OCI-LY1 (cell line): ENCODE data around the gene FHIT.

Experiments used
- H2AFZ ChIP-seq: fragments of 200-600 bp; sonication (generic), shearing (Covaris generic); 2 replicates; pipeline ENCODE4 v1.6.0; 2014; ENCODE audit warnings: antibody characterized with exemption, mild to moderate bottlenecking, low read length
- H3F3A ChIP-seq: fragments of 200-600 bp; sonication (generic), shearing (Covaris generic); 2 replicates; pipeline ENCODE4 v1.6.0; 2014; ENCODE audit warnings: mild to moderate bottlenecking, antibody characterized with exemption, low read length, moderate library complexity; ENCODE audit not compliant: insufficient read depth
- H3K27ac ChIP-seq: fragments of 200-600 bp; sonication (generic); 2 replicates; pipeline ENCODE4 v1.5.1; 2014; ENCODE audit warnings: low read length, mixed run types, mild to moderate bottlenecking, low read depth; ENCODE audit not compliant: poor library complexity, severe bottlenecking
- H3K27me3 ChIP-seq: fragments of 200-600 bp; sonication (generic); 2 replicates; pipeline ENCODE4 v1.6.0; 2014; ENCODE audit warnings: antibody characterized with exemption, mild to moderate bottlenecking, low read length, moderate library complexity; ENCODE audit not compliant: insufficient read depth
- H3K36me3 ChIP-seq: fragments of 200-600 bp; sonication (generic); 2 replicates; pipeline ENCODE4 v1.6.1; 2014; ENCODE audit warnings: mild to moderate bottlenecking, antibody characterized with exemption, low read length, moderate library complexity, mixed read lengths; ENCODE audit not compliant: insufficient read depth
- H3K4me1 ChIP-seq: fragments of 200-600 bp; sonication (generic); 2 replicates; pipeline ENCODE4 v1.5.1; 2014; ENCODE audit warnings: mild to moderate bottlenecking, low read length, moderate library complexity; ENCODE audit not compliant: insufficient read depth, severe bottlenecking
- H3K4me2 ChIP-seq: fragments of 200-600 bp; sonication (generic), shearing (Covaris generic); 2 replicates; pipeline ENCODE4 v1.6.1; 2014; ENCODE audit warnings: low read length
- H3K4me3 ChIP-seq: fragments of 200-600 bp; sonication (generic); 2 replicates; pipeline ENCODE4 v1.5.1; 2014; ENCODE audit warnings: low read length, low read depth, mild to moderate bottlenecking, mixed read lengths; ENCODE audit not compliant: poor library complexity, severe bottlenecking
- H3K79me2 ChIP-seq: fragments of 200-600 bp; shearing (Covaris generic); 2 replicates; pipeline ENCODE4 v1.6.1; 2016; ENCODE audit warnings: mixed run types, low read length, mixed read lengths; ENCODE audit not compliant: insufficient read depth
- H3K9ac ChIP-seq: fragments of 200-600 bp; sonication (generic), shearing (Covaris generic); 2 replicates; pipeline ENCODE4 v1.6.1; 2014; ENCODE audit warnings: mild to moderate bottlenecking, low read length, mixed read lengths
- H3K9me2 ChIP-seq: fragments of 200-600 bp; sonication (generic), shearing (Covaris generic); 2 replicates; pipeline ENCODE4 v1.6.1; 2014; ENCODE audit warnings: low read depth, mild to moderate bottlenecking, low read length, mixed read lengths
- H3K9me3 ChIP-seq: fragments of 200-600 bp; shearing (Covaris generic); 2 replicates; pipeline ENCODE4 v1.6.1; 2014; ENCODE audit warnings: low read length, mixed read lengths
- H4K20me1 ChIP-seq: fragments of 200-600 bp; sonication (generic), shearing (Covaris generic); 2 replicates; pipeline ENCODE4 v1.6.0; 2016; ENCODE audit warnings: mild to moderate bottlenecking, low read length; ENCODE audit not compliant: insufficient read depth
- EZH2 ChIP-seq: fragments of 200-600 bp; sonication (generic), shearing (Covaris generic); IDR thresholded peaks from 2 replicates; pipeline ENCODE4 v1.8.0; 2017; ENCODE audit warnings: borderline replicate concordance, mixed run types, mild to moderate bottlenecking, antibody characterized with exemption, low read length, moderate library complexity, mixed read lengths
- TF ChIP-seq, protein P1 (sequence below): fragments of 200-600 bp; sonication (generic), shearing (Covaris generic); IDR thresholded peaks from 2 replicates; pipeline ENCODE4 v1.5.1; 2017; ENCODE audit warnings: mild to moderate bottlenecking, antibody characterized with exemption, low read length, moderate library complexity, mixed read lengths

Gene FHIT

GRCh38 chr3:60187343-60187742, 1063.9 kb downstream of the FHIT start:
- H3K9me3 ChIP-seq: no peaks in the 10 kb centered on the region
- H3K4me2 ChIP-seq: no peak overlapping the region
- no peak overlapping the region for H3K4me3 ChIP-seq
- no peaks in the 10 kb centered on the region for H3K9me2 ChIP-seq
- no peaks in the 10 kb centered on the region for H4K20me1 ChIP-seq
- no peaks in the 10 kb centered on the region for H3K36me3 ChIP-seq
- TF ChIP-seq EZH2: no peak
- TF ChIP-seq, protein P1, sequence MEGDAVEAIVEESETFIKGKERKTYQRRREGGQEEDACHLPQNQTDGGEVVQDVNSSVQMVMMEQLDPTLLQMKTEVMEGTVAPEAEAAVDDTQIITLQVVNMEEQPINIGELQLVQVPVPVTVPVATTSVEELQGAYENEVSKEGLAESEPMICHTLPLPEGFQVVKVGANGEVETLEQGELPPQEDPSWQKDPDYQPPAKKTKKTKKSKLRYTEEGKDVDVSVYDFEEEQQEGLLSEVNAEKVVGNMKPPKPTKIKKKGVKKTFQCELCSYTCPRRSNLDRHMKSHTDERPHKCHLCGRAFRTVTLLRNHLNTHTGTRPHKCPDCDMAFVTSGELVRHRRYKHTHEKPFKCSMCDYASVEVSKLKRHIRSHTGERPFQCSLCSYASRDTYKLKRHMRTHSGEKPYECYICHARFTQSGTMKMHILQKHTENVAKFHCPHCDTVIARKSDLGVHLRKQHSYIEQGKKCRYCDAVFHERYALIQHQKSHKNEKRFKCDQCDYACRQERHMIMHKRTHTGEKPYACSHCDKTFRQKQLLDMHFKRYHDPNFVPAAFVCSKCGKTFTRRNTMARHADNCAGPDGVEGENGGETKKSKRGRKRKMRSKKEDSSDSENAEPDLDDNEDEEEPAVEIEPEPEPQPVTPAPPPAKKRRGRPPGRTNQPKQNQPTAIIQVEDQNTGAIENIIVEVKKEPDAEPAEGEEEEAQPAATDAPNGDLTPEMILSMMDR: no peak
- no peak overlapping the region for H3K9ac ChIP-seq
- no peaks in the 10 kb centered on the region for H3F3A ChIP-seq
- H3K79me2 ChIP-seq: no peaks in the 10 kb centered on the region
- no peaks in the 10 kb centered on the region for H3K27me3 ChIP-seq
- H3K4me1 ChIP-seq: peaks cover 19% of the 10 kb centered on the region
- no peak overlapping the region for H2AFZ ChIP-seq
- H3K27ac ChIP-seq: no peak overlapping the region

- Histone ChIP-seq H3K36me3 (no peaks in the 10 kb centered on the region), H3K9me3 (no peaks in the 10 kb centered on the region), H3K9me2 (no peaks in the 10 kb centered on the region), H3K4me3 (no peak overlapping the region), H3K4me1 (peaks cover 19% of the 10 kb centered on the region), H3K9ac (no peak overlapping the region), H2AFZ (no peak overlapping the region), H3F3A (no peaks in the 10 kb centered on the region), H3K79me2 (no peaks in the 10 kb centered on the region), H3K4me2 (no peak overlapping the region), H4K20me1 (no peaks in the 10 kb centered on the region), H3K27ac (no peak overlapping the region), H3K27me3 (no peaks in the 10 kb centered on the region)
- TF ChIP-seq, protein P1: no peak
- no peak for TF ChIP-seq EZH2
Measured at GRCh38 chr3:60186359-60186758, 1064.9 kb downstream of the FHIT start.

GRCh38 chr3:60185161-60185560, 1066.1 kb downstream of the FHIT start:
- H2AFZ ChIP-seq: no peak overlapping the region
- no peak overlapping the region for H3K4me2 ChIP-seq
- no peak for TF ChIP-seq EZH2
- TF ChIP-seq, protein P1: no peak
- no peaks in the 10 kb centered on the region for H4K20me1 ChIP-seq
- no peak overlapping the region for H3K9ac ChIP-seq
- H3K4me3 ChIP-seq: no peak overlapping the region
- H3K27ac ChIP-seq: no peak overlapping the region
- H3K9me2 ChIP-seq: no peaks in the 10 kb centered on the region
- no peaks in the 10 kb centered on the region for H3K27me3 ChIP-seq
- no peaks in the 10 kb centered on the region for H3F3A ChIP-seq
- H3K36me3 ChIP-seq: no peaks in the 10 kb centered on the region
- no peaks in the 10 kb centered on the region for H3K9me3 ChIP-seq
- H3K4me1 ChIP-seq: peaks cover 18% of the 10 kb centered on the region
- H3K79me2 ChIP-seq: no peaks in the 10 kb centered on the region
